SK-N-MC (cell line): ENCODE results near the gene C15orf40.
A peak's percentile ranks its signal among the peaks of the same experiment; 100 is the strongest.

Experiments used
- DNase-seq: peaks from one replicate; pipeline ENCODE4 v3.0.0-alpha.2; 2011; ENCODE audit warnings: low read depth, low spot score
- H3K27ac ChIP-seq: fragments of 200-600 bp; sonication (generic); 2 replicates; pipeline ENCODE4 v1.5.1; 2016; ENCODE audit warnings: mixed run types
- H3K36me3 ChIP-seq: fragments of 200-600 bp; sonication (generic); 2 replicates; pipeline ENCODE4 v1.6.1; 2017; ENCODE audit warnings: antibody characterized with exemption, low read length, mixed read lengths; ENCODE audit not compliant: insufficient read depth
- H3K4me3 ChIP-seq: fragments of 200-600 bp; sonication (generic); 2 replicates; pipeline ENCODE4 v1.5.1; 2016
- H3K9ac ChIP-seq: fragments of 200-600 bp; sonication (generic); 2 replicates; pipeline ENCODE4 v1.8.0; 2017; ENCODE audit warnings: mixed run types, mixed read lengths; ENCODE audit not compliant: insufficient read length
- H3K9me3 ChIP-seq: fragments of 200-600 bp; sonication (generic); 2 replicates; pipeline ENCODE4 v1.6.1; 2017; ENCODE audit warnings: low read depth, mild to moderate bottlenecking, antibody characterized with exemption, low read length, moderate library complexity, mixed read lengths
- EZH2 ChIP-seq: fragments of 200-600 bp; sonication (generic); IDR thresholded peaks from one replicate; pipeline ENCODE4 v1.6.1; 2017; ENCODE audit warnings: antibody characterized with exemption
- FOXP2 ChIP-seq: optimal IDR thresholded peaks from 2 replicates; pipeline ENCODE3; 2011; ENCODE audit warnings: mild to moderate bottlenecking, moderate library complexity; ENCODE audit not compliant: insufficient read depth; ENCODE audit errors: extremely low read length, control extremely low read depth
- POLR2AphosphoS5 ChIP-seq: IDR thresholded peaks from 2 replicates; pipeline ENCODE4 v1.6.1; 2012; ENCODE audit warnings: mild to moderate bottlenecking, low read depth, low read length, borderline replicate concordance

The C15orf40 gene

DNA sequence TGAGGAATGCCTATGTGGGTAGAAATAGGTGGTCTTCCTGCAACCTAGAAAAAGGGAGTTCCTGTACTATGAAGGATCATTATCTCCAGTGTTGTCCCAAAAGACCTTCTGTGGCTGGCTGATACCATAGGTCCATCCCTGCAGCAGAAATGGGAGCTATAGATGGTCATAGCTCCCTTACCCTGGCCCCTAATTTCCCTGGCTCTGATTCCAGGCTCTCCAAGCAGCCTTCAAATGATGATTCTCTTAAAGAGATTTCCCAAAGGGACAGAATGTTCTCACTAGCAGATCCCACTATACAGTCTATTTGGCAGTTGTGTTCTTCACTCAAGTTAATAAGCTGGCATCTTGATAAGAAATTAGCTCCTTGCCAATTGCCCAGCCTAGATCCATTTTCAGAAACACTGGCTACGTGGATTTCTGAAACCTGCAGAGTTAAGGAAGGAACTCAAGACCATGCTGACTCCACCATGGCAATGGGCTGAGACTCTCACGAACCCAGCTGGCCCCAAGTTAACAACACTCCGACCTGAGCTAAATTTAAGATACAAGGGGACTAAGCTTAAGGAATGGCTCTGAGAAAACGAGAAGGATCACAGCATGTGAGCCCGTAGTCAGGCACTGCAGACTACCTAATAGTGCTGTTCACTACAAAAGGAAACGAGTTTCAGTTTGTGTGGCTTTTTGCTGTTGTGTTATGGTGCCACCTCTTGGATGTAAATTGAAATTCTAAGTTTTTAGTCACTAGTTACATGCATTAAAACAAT lies 11.4 kb downstream of the C15orf40 start:
- peak overlapping the region; percentile 60 for H3K4me3 ChIP-seq
- peak; percentile 37 for DNase-seq

DNA sequence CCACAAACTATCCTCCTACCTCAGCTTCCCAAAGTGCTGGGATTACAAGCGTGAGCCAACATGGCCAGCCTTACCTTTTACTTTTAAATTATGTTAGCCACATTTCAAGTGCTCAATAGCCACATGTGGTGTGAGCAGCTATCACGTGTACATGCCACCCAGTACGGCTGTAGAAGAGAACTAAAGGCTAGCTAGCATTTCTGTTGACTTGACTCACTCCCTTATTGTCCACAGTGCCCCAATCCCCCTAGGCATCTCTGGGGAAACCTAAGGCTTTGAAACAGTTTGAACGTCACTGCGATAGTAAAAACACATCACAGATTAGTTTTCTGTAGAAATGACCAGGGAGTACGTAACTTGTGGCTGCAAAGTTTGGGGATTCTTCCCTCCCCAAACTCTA lies 12.0 kb downstream of the C15orf40 start:
- TF ChIP-seq EZH2 (no peak), POLR2AphosphoS5 (no peak), FOXP2 (no peak)
- H3K36me3 ChIP-seq = no peaks in the 10 kb centered on the region
- H3K9ac ChIP-seq = no peak overlapping the region
- no peak overlapping the region for H3K4me3 ChIP-seq
- H3K27ac ChIP-seq = no peak overlapping the region
- DNase-seq = no peak
- no peaks in the 10 kb centered on the region for H3K9me3 ChIP-seq

More for the DNA sequence above, 11.4 kb downstream of the C15orf40 start:
- TF ChIP-seq EZH2 (no peak), FOXP2 (no peak), POLR2AphosphoS5 (no peak)
- Histone ChIP-seq H3K9me3 (no peaks in the 10 kb centered on the region), H3K36me3 (no peaks in the 10 kb centered on the region), H3K27ac (no peak overlapping the region), H3K9ac (peak overlapping the region; percentile 8)

DNA sequence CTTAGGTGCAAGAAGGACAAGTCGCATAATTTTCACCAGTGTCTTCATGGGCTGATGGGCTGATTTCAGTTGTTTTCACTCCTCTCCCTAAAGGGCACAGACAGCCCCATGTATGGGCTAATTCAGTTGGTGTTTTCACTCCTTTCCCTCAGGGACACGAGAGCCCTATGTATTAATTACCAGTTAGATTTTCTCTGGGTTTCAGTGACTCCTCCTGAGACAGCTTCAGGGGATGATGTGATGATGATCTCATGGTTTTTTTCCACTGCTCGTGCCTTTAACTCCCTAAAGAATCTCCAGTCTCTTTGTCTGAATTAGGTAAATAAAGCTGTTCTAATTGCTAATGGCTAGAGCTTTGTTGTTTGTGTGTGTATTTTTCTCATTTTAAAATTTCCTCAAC lies 15.5 kb downstream of the C15orf40 start:
- Histone ChIP-seq H3K36me3 (no peaks in the 10 kb centered on the region), H3K9me3 (no peaks in the 10 kb centered on the region), H3K4me3 (no peak overlapping the region), H3K27ac (no peak overlapping the region), H3K9ac (no peak overlapping the region)
- no peak for TF ChIP-seq EZH2
- TF ChIP-seq FOXP2 = no peak
- no peak for TF ChIP-seq POLR2AphosphoS5
- DNase-seq = no peak

DNA sequence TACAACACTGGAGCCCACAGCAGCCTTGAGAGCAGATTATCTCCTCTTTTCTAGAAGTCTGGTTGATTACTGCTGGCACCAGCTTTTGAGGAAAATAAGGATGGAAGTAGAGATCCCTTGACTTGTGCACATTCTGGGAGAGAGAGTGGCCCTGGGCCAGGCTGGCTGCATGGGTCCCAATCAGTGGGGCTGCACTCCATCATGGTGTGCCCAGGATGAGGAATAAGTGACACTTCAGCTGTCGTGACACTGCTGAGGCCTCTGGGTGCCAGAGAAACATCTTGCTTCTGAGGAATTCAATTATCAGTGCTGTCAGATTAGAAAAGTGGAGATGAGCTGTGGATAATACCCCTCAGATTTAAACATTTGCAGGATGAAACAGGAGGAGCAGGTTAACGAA lies 16.4 kb downstream of the C15orf40 start:
- H3K9ac ChIP-seq = no peak overlapping the region
- TF ChIP-seq EZH2 (no peak), FOXP2 (no peak), POLR2AphosphoS5 (no peak)
- no peak for DNase-seq
- no peak overlapping the region for H3K27ac ChIP-seq
- H3K4me3 ChIP-seq = no peak overlapping the region
- H3K9me3 ChIP-seq = no peaks in the 10 kb centered on the region
- 0 out of 2 replicates have a peak, but pooled peaks cover 3% of the 10 kb centered on the region for H3K36me3 ChIP-seq

DNA sequence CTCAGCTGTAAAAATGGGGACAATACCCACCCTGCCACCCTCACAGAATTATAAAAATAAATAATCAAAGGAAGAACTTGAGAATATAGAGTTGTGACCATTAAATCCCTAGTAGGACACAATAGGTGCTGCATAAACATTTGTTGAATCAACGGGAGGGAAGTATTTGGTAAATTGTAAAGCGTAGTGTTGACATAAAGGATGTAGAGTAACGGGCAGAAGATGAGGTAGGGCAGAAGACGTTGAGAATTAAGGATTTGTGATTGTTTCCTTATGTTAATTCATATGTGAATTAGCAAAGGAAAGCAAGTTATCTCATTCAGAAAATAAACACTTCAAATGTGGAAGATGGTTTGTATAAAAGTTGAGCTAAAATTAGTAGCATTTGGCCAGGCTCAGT lies 18.3 kb downstream of the C15orf40 start:
- no peak for DNase-seq
- Histone ChIP-seq H3K27ac (no peak overlapping the region), H3K9me3 (no peaks in the 10 kb centered on the region), H3K9ac (no peak overlapping the region), H3K36me3 (peaks cover 13% of the 10 kb centered on the region), H3K4me3 (no peak overlapping the region)
- TF ChIP-seq POLR2AphosphoS5 = no peak

DNA sequence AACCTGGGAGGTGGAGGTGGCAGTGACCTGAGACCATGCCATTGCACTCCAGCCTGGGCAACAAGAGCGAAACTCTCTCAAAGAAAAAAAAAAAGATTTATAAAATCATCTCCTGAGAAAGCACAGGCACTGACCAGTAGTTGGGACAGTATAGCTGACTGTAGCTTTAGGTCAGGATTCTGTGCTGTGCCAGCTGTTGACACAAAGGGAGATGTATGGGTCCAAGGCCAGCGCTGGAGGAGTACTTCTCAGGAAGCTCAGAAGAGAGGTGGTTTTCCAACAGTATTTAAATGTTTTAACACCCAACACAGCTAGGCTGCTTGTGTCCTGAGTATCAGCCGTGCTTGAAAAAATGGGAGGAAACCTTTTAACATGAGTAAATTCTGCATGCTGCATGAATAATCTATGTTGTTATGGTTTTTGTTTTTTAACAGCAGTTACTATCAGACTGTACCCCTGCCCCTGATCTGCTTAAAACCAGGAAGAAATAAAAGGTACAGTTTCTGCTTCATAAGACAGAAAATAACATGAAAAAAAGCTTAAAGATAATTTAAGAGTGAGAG lies 18.9 kb downstream of the C15orf40 start:
- DNase-seq = no peak
- H3K4me3 ChIP-seq = no peak overlapping the region
- no peak overlapping the region for H3K27ac ChIP-seq
- no peak overlapping the region for H3K9ac ChIP-seq
- H3K36me3 ChIP-seq = peaks cover 13% of the 10 kb centered on the region
- no peaks in the 10 kb centered on the region for H3K9me3 ChIP-seq
- TF ChIP-seq FOXP2 = no peak
- no peak for TF ChIP-seq EZH2
- no peak for TF ChIP-seq POLR2AphosphoS5

DNA sequence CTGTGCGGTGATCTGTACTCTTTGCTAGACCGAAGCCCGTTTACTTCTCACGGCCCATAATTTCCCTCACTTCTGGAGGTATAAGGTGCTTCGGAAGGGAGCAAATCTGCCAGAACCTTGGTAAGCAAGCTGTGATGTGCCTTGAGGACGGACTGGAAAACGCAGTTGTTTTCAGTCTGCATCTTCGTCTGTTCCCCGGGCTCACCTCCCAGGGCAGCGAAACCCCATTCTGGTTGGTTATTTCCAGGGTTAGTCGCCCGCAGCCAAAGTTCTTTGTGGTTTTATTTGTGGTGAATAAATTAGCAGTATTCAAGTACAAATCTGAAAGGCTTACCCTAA lies 25.0 kb downstream of the C15orf40 start:
- TF ChIP-seq FOXP2 (no peak), EZH2 (no peak), POLR2AphosphoS5 (no peak)
- Histone ChIP-seq H3K9ac (peak overlapping the region; percentile 97), H3K4me3 (peak overlapping the region; percentile 96), H3K9me3 (no peaks in the 10 kb centered on the region), H3K27ac (0 out of 2 replicates have a peak overlapping the region, but pooled peaks have one; percentile 7), H3K36me3 (peaks cover 13% of the 10 kb centered on the region)
- DNase-seq = no peak

DNA sequence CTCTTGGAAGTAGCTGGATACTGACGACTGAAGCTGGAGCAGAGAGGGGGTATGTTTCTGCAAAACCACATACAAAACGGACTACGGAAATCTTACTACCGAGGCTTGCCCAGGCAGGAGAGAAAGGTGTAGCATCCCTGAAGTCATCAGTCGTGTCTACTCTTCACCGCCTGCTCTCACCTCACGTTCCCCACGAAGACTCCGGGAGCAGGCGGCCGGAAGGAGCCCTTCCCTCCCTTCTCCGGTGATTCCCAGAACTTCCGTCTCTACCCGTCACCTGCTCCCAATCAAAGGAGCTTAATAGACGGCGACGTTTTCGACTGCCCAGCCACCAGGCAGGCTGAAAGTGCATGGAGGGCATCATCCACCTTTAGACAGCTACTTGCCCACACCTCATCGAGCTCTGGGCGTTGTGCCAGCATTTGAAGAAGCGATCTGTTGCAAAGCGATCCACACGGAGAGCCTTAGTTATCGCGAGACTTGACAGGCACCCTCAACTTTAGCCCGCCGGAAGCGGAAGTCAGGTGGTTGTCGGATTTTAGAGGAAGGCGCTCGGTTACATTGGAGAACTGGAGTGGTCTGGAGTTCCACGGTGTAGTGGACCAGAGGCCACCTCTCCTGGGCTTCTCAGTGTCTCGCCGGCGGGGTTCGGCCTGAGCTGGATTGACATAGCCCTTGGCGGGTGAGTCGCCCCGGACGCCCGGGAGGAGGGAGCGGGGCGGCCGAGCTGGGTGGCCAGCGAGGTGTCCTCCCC lies 25.6 kb downstream of the C15orf40 start, which contains the start of gene RAMAC:
Gene RAMAC (plus strand): TSS at position 523 of the 754 bp plus-strand sequence. CDS start 2,809 bp downstream, outside the sequence.
- peak within 1 kb of the TSS; percentile 96 for H3K4me3 ChIP-seq
- TF ChIP-seq FOXP2 (no peak), POLR2AphosphoS5 (peak; percentile 85), EZH2 (no peak)
- no peaks in the 10 kb centered on the region for H3K9me3 ChIP-seq
- DNase-seq = peak; percentile 91
- H3K36me3 ChIP-seq = peaks cover 13% of the 10 kb centered on the region
- peak within 1 kb of the TSS; percentile 97 for H3K9ac ChIP-seq
- peak within 1 kb of the TSS; percentile 77; the same call in 1 of the 2 replicates for H3K27ac ChIP-seq

DNA sequence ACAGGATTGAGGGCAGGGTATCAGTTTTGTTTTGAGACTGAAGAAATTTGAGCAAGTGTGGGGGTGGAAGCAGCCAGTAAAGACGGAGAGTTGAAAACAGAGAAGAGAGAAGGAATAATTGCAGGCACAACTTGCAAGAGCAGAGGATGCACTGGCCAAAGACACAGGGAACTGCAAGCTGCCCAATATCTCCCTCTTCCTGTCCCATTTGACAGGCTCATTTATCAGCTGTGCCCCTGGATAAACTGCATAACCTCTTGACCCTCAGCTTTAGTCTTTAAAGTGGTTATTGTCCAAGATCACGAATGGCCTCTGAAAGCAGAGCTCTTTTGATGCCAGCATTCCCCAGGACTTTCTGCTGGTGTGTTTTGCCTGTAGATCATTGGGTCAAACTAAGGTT lies 30.5 kb downstream of the C15orf40 start:
- no peak overlapping the region for H3K27ac ChIP-seq
- no peak overlapping the region for H3K4me3 ChIP-seq
- no peak for DNase-seq
- no peaks in the 10 kb centered on the region for H3K9me3 ChIP-seq
- H3K36me3 ChIP-seq = no peaks in the 10 kb centered on the region
- TF ChIP-seq FOXP2 (no peak), POLR2AphosphoS5 (no peak), EZH2 (no peak)
- no peak overlapping the region for H3K9ac ChIP-seq
